ENCODE data around the gene TMEM120B. TPM values are rescaled to one million over a fixed set of nuclear protein-coding genes. Genes with fewer than 3 reads are reported as not detected.

The TMEM120B gene
- total RNA-seq, 1 donor from 2014 or later = 8.9 TPM

DNA sequence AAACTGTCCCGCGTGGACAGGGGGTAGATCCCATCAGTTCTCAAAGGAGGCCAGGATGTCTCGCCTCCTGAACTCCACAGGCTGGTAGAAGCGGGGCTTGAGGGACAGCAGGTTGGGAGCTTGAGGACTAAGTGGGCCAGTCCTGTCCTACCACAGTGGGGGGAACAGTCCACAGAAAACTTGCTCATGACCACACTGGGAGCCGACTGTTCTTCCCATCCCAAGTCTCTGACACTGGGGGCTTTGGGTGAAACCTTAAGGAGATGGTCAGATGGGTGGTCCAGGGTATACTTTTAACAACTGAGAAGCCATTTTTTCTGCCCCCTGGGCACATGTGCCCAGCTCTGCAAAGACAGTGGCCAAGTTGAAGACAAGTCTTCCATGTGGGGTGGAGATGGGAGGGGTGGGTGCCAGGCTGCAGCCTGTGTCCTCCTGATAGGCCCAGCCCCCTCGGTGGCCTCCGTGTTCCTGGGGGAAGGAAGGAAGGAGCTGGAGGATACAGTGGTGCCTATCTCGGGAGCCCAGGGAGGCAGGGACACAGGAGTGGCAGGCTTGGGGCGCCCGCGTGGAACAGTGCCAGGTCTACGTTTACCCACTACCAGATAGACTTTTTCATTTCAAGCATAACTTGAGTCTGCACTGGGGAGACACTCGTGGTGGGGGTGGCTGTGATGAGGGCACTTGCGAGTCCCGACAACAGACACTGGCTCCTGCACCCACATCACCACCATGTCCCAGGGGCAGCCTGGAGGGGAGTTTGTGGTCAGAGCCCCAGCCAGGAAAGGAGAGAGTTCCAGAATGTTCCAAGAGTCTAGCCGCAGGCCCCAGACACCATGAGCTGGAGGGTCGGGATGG, 66.2 kb downstream of the TMEM120B start:
- Histone ChIP-seq H3K27ac (ENCODE audit: low read depth, low read length) (no peak overlapping the region), H3K9me3 (ENCODE audit: control insufficient read depth in 3 of 3, low read length in 3 of 3) (no peaks in the 10 kb centered on the region), H3K9ac (ENCODE audit: low read depth in 1 of 3, low read length in 3 of 3) (no peak overlapping the region), H3K27me3 (ENCODE audit: control insufficient read depth in 3 of 3, insufficient read depth in 3 of 3, low read length in 3 of 3) (no peaks in the 10 kb centered on the region), H3K36me3 (ENCODE audit: control insufficient read depth in 3 of 3, insufficient read depth in 3 of 3, low read length in 3 of 3) (peaks cover 7 to 11% (median 8%) of the 10 kb centered on the region in 3 donors), H3K4me3 (ENCODE audit: low read length in 3 of 3) (no peak overlapping the region), H3K4me1 (ENCODE audit: control insufficient read depth in 3 of 3, insufficient read depth in 3 of 3, low read length in 3 of 3) (peaks cover 18 to 26% (median 25%) of the 10 kb centered on the region in 3 donors)

DNA sequence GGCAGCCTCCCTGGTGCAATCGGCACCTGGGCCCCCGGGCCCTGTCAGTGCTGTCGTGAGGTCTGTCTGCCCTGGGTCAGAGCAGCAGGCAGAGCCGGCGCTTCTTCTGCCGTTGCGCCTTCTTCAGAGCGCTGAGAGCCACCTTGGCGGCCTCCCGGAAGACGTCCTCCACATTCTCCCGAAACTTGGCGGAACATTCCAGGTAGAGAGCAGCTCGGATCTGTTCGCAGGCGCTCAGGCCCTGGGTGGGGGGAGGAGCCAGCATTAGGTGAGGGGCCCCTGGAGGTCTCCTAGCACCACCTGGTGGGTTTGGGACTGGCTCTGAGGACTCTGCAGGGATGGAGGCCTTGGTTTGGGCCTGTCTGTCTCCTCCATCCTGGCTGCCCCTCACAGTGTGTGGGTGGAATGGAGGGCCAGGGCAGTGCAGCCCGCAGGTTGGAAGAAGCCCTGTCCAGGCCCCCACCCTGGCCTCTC, 66.9 kb downstream of the TMEM120B start:
- H3K36me3 ChIP-seq (ENCODE audit: control insufficient read depth in 3 of 3, insufficient read depth in 3 of 3, low read length in 3 of 3) = peaks cover 7 to 11% (median 8%) of the 10 kb centered on the region in 3 donors
- peaks cover 12 to 20% (median 19%) of the 10 kb centered on the region in 3 donors for H3K4me1 ChIP-seq (ENCODE audit: control insufficient read depth in 3 of 3, insufficient read depth in 3 of 3, low read length in 3 of 3)
- H3K4me3 ChIP-seq (ENCODE audit: low read length in 3 of 3) = no peak overlapping the region
- H3K9ac ChIP-seq (ENCODE audit: low read depth in 1 of 3, low read length in 3 of 3) = no peak overlapping the region
- no peaks in the 10 kb centered on the region for H3K27me3 ChIP-seq (ENCODE audit: control insufficient read depth in 3 of 3, insufficient read depth in 3 of 3, low read length in 3 of 3)
- H3K9me3 ChIP-seq (ENCODE audit: control insufficient read depth in 3 of 3, low read length in 3 of 3) = no peaks in the 10 kb centered on the region
- no peak overlapping the region for H3K27ac ChIP-seq (ENCODE audit: low read depth, low read length)

DNA sequence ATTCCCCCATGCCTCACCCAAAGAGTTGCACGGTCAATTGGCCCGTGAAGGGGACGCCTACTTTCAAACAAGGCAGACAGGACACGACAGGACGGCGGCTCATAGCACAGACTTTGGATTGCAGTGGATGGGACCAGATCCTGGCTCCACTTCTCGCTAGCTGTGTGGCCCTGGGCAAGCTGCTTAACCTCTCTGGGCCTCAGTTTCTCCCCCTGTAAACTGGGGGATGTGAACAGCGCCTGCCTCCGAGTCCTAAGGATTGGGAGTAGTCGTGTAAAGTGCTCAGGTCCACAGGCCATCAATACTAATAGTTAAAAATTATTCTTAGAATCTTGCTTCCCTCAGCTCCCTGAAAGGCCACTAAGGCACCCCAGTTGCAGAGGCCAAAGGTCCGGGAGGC, 67.9 kb downstream of the TMEM120B start:
- Histone ChIP-seq H3K9ac (ENCODE audit: low read depth in 1 of 3, low read length in 3 of 3) (no peak overlapping the region), H3K4me3 (ENCODE audit: low read length in 3 of 3) (no peak overlapping the region), H3K27ac (ENCODE audit: low read depth, low read length) (no peak overlapping the region), H3K27me3 (ENCODE audit: control insufficient read depth in 3 of 3, insufficient read depth in 3 of 3, low read length in 3 of 3) (no peaks in the 10 kb centered on the region), H3K36me3 (ENCODE audit: control insufficient read depth in 3 of 3, insufficient read depth in 3 of 3, low read length in 3 of 3) (peaks cover 5 to 11% (median 8%) of the 10 kb centered on the region in 3 donors), H3K4me1 (ENCODE audit: control insufficient read depth in 3 of 3, insufficient read depth in 3 of 3, low read length in 3 of 3) (peaks cover 12 to 25% (median 19%) of the 10 kb centered on the region in 3 donors), H3K9me3 (ENCODE audit: control insufficient read depth in 3 of 3, low read length in 3 of 3) (no peaks in the 10 kb centered on the region)

DNA sequence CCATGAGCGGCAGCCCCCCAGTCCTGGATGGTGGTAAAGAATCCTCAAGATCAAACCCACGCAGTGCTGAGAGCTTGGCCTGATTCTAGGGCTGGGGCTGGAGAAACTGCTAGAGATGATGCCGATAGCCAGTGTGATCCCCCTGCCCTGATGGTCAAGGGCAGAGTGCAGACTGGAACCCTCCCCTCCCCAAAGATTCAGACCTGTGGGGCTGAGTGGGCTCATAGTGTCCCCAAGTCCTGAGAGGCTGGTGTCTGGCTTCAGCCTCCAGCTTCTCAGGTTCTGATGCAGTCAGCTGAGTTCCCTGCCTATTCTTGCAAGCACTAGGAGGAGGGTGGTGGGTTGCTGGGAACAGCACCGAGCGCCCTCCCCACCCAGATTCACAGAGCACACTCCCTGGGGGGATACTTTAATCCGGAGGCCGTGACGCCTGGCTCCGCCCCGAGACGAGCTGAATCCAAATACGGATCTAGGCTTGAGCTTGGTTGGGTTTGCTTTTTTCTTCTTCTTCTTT, 69.0 kb downstream of the TMEM120B start:
- H3K9ac ChIP-seq (ENCODE audit: low read depth in 1 of 3, low read length in 3 of 3) = peak overlapping the region in 2 of 3 donors; percentile 40 to 69
- no peaks in the 10 kb centered on the region for H3K9me3 ChIP-seq (ENCODE audit: control insufficient read depth in 3 of 3, low read length in 3 of 3)
- peak overlapping the region; percentile 21 for H3K27ac ChIP-seq (ENCODE audit: low read depth, low read length)
- H3K4me1 ChIP-seq (ENCODE audit: control insufficient read depth in 3 of 3, insufficient read depth in 3 of 3, low read length in 3 of 3) = peaks cover 12 to 22% (median 17%) of the 10 kb centered on the region in 3 donors
- no peaks in the 10 kb centered on the region for H3K27me3 ChIP-seq (ENCODE audit: control insufficient read depth in 3 of 3, insufficient read depth in 3 of 3, low read length in 3 of 3)
- H3K4me3 ChIP-seq (ENCODE audit: low read length in 3 of 3) = no peak overlapping the region
- peaks cover 5 to 11% (median 6%) of the 10 kb centered on the region in 3 donors for H3K36me3 ChIP-seq (ENCODE audit: control insufficient read depth in 3 of 3, insufficient read depth in 3 of 3, low read length in 3 of 3)

DNA sequence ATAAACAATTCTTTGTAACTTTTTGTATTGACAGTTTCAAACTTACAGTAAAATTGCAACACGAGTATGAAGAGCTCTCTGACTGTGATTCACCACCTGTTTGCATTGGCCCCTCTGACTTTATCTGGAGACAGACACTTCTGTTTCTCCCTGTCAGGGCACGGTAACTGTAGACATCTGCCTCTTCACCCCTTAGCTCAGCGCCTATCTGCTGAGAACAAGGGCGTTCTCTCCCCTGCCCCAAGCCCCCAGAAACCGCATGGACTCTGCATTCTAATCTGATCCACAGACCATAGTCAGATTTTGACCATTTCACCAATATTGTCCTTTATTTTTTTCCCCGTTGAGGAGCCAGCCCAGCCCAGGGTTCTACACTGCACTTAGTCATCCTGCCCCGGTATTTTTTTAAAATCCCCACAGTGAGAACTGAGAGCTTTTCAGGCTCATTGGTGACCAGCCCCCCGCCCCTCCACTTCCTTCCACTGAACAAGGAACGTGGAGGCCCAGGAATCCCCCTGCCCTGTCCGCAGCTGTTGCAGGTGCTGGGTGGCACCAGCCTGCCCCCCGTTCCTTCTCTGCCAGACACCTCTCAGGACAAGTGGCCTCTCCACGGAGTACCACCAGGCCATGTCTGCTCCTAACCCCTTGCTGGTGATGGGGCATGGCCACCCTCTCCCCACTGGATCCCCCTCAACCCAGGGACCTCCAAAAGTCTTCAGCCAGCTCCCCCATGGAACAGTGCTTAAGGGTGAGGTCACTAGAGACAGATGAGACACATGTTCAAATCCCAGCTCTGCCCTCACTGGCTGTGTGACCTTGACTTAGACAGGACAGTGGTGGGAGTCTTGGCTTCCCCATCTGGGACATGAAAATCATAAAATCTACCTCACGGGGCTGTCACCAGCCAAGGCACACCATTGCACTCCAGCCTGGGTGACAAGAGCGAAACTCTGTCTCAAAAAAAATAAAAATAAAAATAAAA, 69.7 kb downstream of the TMEM120B start:
- peaks cover 5 to 11% (median 6%) of the 10 kb centered on the region in 3 donors for H3K36me3 ChIP-seq (ENCODE audit: control insufficient read depth in 3 of 3, insufficient read depth in 3 of 3, low read length in 3 of 3)
- peak overlapping the region; percentile 38 to 69 (median 40) for H3K9ac ChIP-seq (ENCODE audit: low read depth in 1 of 3, low read length in 3 of 3)
- H3K27ac ChIP-seq (ENCODE audit: low read depth, low read length) = peak overlapping the region; percentile 73
- H3K4me3 ChIP-seq (ENCODE audit: low read length in 3 of 3) = no peak overlapping the region
- no peaks in the 10 kb centered on the region for H3K27me3 ChIP-seq (ENCODE audit: control insufficient read depth in 3 of 3, insufficient read depth in 3 of 3, low read length in 3 of 3)
- H3K9me3 ChIP-seq (ENCODE audit: control insufficient read depth in 3 of 3, low read length in 3 of 3) = no peaks in the 10 kb centered on the region
- peaks cover 12 to 27% (median 17%) of the 10 kb centered on the region in 3 donors for H3K4me1 ChIP-seq (ENCODE audit: control insufficient read depth in 3 of 3, insufficient read depth in 3 of 3, low read length in 3 of 3)

DNA sequence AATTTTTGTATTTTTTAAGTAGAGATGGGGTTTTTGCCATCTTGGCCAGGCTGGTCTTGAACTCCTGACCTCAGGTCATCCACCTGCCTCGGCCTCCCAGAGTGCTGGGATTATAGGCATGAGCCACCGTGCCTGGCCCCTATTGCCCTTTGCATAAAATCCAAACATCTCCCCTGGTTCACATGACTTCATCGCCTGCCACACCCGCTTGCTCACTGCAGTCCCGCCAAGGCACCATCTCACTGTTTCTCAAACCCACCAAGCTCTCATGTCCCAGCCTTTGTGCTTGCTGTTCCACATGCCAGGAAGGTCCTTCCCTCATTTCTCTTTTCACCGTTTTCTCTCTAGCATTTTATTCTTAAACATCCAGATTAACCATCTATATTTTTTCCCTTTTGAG, 71.2 kb downstream of the TMEM120B start:
- no peaks in the 10 kb centered on the region for H3K9me3 ChIP-seq (ENCODE audit: control insufficient read depth in 3 of 3, low read length in 3 of 3)
- H3K4me1 ChIP-seq (ENCODE audit: control insufficient read depth in 3 of 3, insufficient read depth in 3 of 3, low read length in 3 of 3) = peaks cover 12 to 31% (median 20%) of the 10 kb centered on the region in 3 donors
- H3K9ac ChIP-seq (ENCODE audit: low read depth in 1 of 3, low read length in 3 of 3) = no peak overlapping the region
- H3K27ac ChIP-seq (ENCODE audit: low read depth, low read length) = no peak overlapping the region
- H3K4me3 ChIP-seq (ENCODE audit: low read length in 3 of 3) = no peak overlapping the region
- no peaks in the 10 kb centered on the region for H3K27me3 ChIP-seq (ENCODE audit: control insufficient read depth in 3 of 3, insufficient read depth in 3 of 3, low read length in 3 of 3)
- H3K36me3 ChIP-seq (ENCODE audit: control insufficient read depth in 3 of 3, insufficient read depth in 3 of 3, low read length in 3 of 3) = peaks cover 4 to 10% (median 6%) of the 10 kb centered on the region in 3 donors

DNA sequence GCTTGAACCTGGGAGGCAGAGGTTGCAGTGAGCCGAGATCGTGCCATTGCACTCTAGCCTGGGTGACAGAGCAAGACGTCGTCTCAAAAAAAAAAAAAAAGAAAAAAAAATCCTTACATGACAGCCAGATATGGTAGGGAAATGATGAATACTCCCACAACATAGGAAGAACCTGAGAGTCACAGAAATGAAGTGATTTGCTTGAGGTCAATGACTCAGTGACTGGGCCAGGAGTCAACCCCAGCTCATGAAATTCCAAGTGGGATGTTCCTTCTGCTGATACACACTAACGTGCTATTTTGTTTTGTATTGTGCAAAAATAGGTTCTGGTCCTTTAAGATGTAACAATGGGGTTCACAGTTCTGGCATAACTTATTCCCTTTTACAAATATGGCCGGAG, 71.9 kb downstream of the TMEM120B start:
- no peaks in the 10 kb centered on the region for H3K9me3 ChIP-seq (ENCODE audit: control insufficient read depth in 3 of 3, low read length in 3 of 3)
- peaks cover 12 to 31% (median 25%) of the 10 kb centered on the region in 3 donors for H3K4me1 ChIP-seq (ENCODE audit: control insufficient read depth in 3 of 3, insufficient read depth in 3 of 3, low read length in 3 of 3)
- no peak overlapping the region for H3K9ac ChIP-seq (ENCODE audit: low read depth in 1 of 3, low read length in 3 of 3)
- H3K4me3 ChIP-seq (ENCODE audit: low read length in 3 of 3) = no peak overlapping the region
- H3K36me3 ChIP-seq (ENCODE audit: control insufficient read depth in 3 of 3, insufficient read depth in 3 of 3, low read length in 3 of 3) = peaks cover 3% of the 10 kb centered on the region in 3 donors
- no peak overlapping the region for H3K27ac ChIP-seq (ENCODE audit: low read depth, low read length)
- no peaks in the 10 kb centered on the region for H3K27me3 ChIP-seq (ENCODE audit: control insufficient read depth in 3 of 3, insufficient read depth in 3 of 3, low read length in 3 of 3)

DNA sequence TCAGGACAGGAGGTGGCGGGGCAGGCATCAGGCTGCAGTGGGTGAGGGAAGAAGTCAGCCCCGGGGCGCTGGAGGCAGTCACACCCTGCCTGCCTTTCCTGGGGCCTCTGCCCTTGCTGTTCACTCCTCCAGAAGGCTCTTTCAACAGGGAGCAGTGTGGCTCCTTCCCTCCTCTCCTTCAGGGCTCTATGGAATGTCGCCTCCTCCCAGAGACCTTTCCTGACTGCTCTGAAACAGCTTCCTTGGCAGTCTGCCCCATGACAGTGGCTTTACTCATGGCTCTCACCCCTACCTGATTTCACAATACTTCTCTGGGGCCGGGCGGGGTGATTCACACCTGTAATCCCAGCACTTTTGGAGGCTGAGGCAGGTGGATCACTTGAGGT, 73.9 kb downstream of the TMEM120B start:
- Histone ChIP-seq H3K4me1 (ENCODE audit: control insufficient read depth in 3 of 3, insufficient read depth in 3 of 3, low read length in 3 of 3) (peaks cover 14 to 37% (median 26%) of the 10 kb centered on the region in 3 donors), H3K9ac (ENCODE audit: low read depth in 1 of 3, low read length in 3 of 3) (no peak overlapping the region), H3K27me3 (ENCODE audit: control insufficient read depth in 3 of 3, insufficient read depth in 3 of 3, low read length in 3 of 3) (no peaks in the 10 kb centered on the region), H3K27ac (ENCODE audit: low read depth, low read length) (no peak overlapping the region), H3K9me3 (ENCODE audit: control insufficient read depth in 3 of 3, low read length in 3 of 3) (no peaks in the 10 kb centered on the region), H3K4me3 (ENCODE audit: low read length in 3 of 3) (no peak overlapping the region), H3K36me3 (ENCODE audit: control insufficient read depth in 3 of 3, insufficient read depth in 3 of 3, low read length in 3 of 3) (no peaks in the 10 kb centered on the region)

DNA sequence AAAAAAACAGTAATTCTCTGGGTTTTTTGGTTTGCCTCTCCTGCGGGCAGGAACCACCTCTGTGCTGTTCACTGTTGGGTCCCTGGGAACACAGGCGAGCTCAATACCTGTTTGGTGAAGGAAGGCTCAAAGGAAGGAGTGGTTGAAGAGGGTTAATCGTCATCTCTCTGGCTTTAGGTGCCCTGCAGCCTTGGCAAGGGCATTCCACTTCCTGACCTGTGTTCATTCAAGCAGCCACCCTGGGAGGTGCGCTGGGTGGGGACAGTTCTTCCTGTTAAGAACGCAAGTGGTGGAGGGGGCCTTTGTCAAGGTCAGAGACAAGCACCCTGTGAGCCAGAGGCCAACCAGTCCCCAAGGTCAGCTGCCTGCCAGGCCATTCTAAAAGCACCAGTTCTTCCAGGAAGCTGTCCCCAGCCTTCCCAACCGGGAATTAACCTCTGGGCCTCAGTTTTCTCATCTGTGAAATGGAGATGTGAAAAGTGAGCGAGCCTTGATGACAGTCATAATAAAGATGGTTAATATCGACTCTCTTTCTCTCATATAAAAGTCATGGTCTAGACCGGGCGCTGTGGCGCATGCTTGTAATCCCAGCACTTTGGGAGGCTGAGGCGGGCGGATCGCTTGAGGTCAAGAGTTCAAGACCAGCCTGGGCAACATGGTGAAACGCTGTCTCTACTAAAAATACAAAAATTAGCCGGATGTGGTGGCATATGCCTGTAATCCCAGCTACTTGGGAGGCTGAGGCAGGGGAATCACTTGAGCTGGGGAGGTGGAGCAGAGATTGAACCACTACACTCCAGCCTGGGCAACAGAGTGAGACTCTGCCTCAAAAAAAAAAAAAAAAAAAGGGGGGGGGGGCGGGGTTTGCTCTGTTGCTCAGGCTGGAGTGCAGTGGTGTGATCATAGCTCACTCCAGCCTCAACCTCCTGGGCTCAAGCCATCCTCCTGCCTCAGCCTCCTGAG, 74.8 kb downstream of the TMEM120B start:
- no peak overlapping the region for H3K9ac ChIP-seq (ENCODE audit: low read depth in 1 of 3, low read length in 3 of 3)
- H3K4me3 ChIP-seq (ENCODE audit: low read length in 3 of 3) = no peak overlapping the region
- no peaks in the 10 kb centered on the region for H3K27me3 ChIP-seq (ENCODE audit: control insufficient read depth in 3 of 3, insufficient read depth in 3 of 3, low read length in 3 of 3)
- H3K4me1 ChIP-seq (ENCODE audit: control insufficient read depth in 3 of 3, insufficient read depth in 3 of 3, low read length in 3 of 3) = peaks cover 6 to 36% (median 26%) of the 10 kb centered on the region in 3 donors
- no peaks in the 10 kb centered on the region for H3K36me3 ChIP-seq (ENCODE audit: control insufficient read depth in 3 of 3, insufficient read depth in 3 of 3, low read length in 3 of 3)
- no peaks in the 10 kb centered on the region for H3K9me3 ChIP-seq (ENCODE audit: control insufficient read depth in 3 of 3, low read length in 3 of 3)
- H3K27ac ChIP-seq (ENCODE audit: low read depth, low read length) = no peak overlapping the region

Data from skeletal muscle tissue (tissue), 4 donors.